ENCODE results near the gene CXCR5. TPM values are rescaled to one million over a fixed set of nuclear protein-coding genes. Genes with fewer than 3 reads are reported as not detected.

CXCR5 gene
- total RNA-seq, 2 donors from 2014 or later: not detected

- Histone ChIP-seq H3K27me3 (replicated peaks; ENCODE audit: insufficient read depth) (no peaks in the 10 kb centered on the region), H3K27ac (no peak overlapping the region), H3K4me3 (no peak overlapping the region), H3K36me3 (no peaks in the 10 kb centered on the region), H3K4me1 (ENCODE audit: control insufficient read depth in 1 of 2, low read depth in 2 of 2) (peaks cover 6 to 21% of the 10 kb centered on the region in 2 donors), H3K9me3 (no peaks in the 10 kb centered on the region)
- no peak for TF ChIP-seq CTCF (IDR thresholded peaks at IDR 0.05)
- no peak for DNase-seq (ENCODE audit: low spot score)
- no peak for ATAC-seq (ENCODE audit: insufficient number of reproducible peaks, low FRiP score, low read depth)
These were observed 51.7 kb downstream of the CXCR5 start for GRCh38 chr11:118935376-118935775.

DNA sequence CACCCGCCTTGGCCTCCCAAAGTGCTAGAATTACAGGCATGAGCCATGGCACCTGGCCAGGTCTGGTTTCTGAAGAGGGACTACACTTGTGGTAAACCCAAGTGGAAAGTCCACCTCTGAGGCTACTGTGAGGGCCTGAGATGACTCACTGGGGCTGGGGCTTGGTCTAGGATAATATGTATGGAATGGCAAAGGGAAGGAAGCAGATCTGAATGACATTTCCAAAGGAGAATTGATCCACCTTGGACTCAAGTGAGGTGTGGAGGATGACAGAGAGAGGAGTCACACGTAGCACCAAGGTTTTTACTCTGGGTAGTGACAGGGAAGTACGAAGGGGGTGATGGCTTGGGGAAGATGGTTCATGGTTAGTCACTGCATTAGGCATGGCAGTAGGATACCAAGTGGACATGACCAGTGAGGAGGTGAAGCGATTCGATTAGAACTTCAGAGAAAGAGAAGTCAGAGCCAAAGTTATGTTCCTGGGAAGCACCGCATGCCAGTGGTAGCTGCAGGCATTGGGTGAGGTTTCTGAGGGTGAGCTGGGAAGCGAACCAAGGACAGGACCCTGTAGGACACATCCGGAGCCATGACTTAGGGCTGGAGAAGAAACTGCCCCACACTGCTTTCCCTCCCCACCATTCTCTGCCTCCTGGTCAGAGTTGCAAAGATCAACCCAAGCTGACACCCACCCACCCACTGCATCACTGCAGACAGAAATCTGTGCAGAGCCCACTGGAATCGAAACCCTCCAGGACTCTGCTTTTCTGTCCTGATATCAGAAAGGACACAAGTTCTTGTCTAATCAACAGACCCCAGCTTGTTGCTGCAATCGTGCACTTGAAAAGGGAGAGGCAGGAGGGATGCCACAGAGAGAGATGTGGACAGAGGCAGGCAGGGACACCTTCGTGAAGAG lies 55.1 kb downstream of the CXCR5 start:
- Histone ChIP-seq H3K27ac (no peak overlapping the region), H3K4me1 (ENCODE audit: control insufficient read depth in 1 of 2, low read depth in 2 of 2) (peaks cover 5 to 6% of the 10 kb centered on the region in 2 donors), H3K4me3 (no peak overlapping the region), H3K36me3 (no peaks in the 10 kb centered on the region), H3K9me3 (no peaks in the 10 kb centered on the region), H3K27me3 (replicated peaks; ENCODE audit: insufficient read depth) (no peaks in the 10 kb centered on the region)
- DNase-seq (ENCODE audit: low spot score) (no peak), ATAC-seq (ENCODE audit: insufficient number of reproducible peaks, low FRiP score, low read depth) (no peak)
- TF ChIP-seq CTCF (IDR thresholded peaks at IDR 0.05): no peak

DNA sequence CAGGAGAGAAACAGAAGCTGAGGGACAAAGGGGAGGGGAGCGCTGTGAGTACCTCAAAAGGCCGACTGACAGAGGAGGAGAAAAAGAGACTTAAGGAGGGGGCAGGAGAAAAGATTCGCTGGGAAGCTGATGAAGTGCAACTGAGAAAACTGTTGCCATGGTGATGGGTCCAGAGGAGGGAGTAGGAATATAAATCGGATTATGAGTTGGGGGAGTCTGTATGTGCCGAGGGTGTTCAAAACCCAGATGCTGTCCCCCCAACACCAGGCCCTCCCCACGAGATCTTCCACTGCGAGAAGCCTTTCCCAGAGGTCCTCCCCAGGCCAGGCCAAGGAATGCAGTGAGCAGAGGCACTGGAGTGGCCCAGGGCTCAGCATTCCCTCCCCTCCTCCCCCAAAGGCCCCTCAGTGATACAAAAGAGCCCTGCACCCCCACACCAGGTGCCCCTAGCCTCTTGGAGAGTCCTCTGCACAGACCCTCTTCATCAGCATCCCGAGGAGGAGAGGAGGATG lies 55.8 kb downstream of the CXCR5 start:
- no peaks in the 10 kb centered on the region for H3K36me3 ChIP-seq
- H3K27me3 ChIP-seq (replicated peaks; ENCODE audit: insufficient read depth): no peaks in the 10 kb centered on the region
- no peaks in the 10 kb centered on the region for H3K4me1 ChIP-seq (ENCODE audit: control insufficient read depth in 1 of 2, low read depth in 2 of 2)
- no peak overlapping the region for H3K27ac ChIP-seq
- DNase-seq (ENCODE audit: low spot score) (no peak), ATAC-seq (ENCODE audit: insufficient number of reproducible peaks, low FRiP score, low read depth) (no peak)
- H3K4me3 ChIP-seq: no peak overlapping the region
- H3K9me3 ChIP-seq: no peaks in the 10 kb centered on the region
- TF ChIP-seq CTCF (IDR thresholded peaks at IDR 0.05): no peak

- DNase-seq (ENCODE audit: low spot score) (no peak), ATAC-seq (ENCODE audit: insufficient number of reproducible peaks, low FRiP score, low read depth) (no peak)
- H3K4me1 ChIP-seq (ENCODE audit: control insufficient read depth in 1 of 2, low read depth in 2 of 2): no peaks in the 10 kb centered on the region
These were observed 56.4 kb downstream of the CXCR5 start for GRCh38 chr11:118939953-118940598.

More at GRCh38 chr11:118939953-118940598, 56.4 kb downstream of the CXCR5 start:
- Histone ChIP-seq H3K9me3 (no peaks in the 10 kb centered on the region), H3K27ac (no peak overlapping the region), H3K4me3 (no peak overlapping the region), H3K27me3 (replicated peaks; ENCODE audit: insufficient read depth) (no peaks in the 10 kb centered on the region), H3K36me3 (no peaks in the 10 kb centered on the region)
- TF ChIP-seq CTCF (IDR thresholded peaks at IDR 0.05): no peak

Measured in thoracic aorta (tissue), 2 donors.